ENCODE results near the gene CORO2A.

Gene CORO2A

DNA sequence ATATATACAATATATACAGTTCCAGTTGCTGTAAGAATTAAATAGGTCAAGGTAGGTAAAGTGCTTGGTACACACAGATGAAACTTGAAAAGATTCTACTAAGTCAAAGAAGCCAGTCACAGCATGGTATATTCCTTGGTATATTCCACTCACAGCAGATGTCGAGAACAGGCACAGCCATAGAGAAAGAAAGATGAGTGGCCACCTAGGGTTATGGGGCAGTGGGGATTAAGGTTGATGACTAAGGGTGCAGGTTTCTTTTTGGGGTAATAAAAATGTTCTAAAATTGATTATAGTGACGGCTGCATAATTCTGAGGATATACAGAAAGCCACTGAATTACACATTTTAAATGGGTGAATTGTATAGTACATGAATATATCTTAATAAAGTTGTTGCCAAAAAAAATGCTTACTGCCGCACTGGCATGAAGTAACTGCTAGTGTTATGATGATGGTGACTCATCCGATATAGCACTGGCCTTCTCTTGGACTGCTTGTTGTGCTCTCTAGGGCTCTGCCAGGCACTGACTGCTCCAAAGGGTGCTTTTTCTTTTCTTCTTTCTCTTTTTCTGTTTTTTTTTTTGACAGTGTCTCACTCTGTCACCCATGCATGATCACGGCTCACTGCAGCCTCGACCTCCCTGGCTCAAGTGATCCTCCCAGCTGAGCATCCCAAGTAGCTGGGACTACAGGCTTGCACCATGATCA is 39.5 kb upstream of the CORO2A start:
- Histone ChIP-seq H2AK5ac (ENCODE audit: low read depth, low read length) (no peak overlapping the region), H3K9ac (ENCODE audit: low read depth, low read length, poor library complexity) (no peak overlapping the region), H4K91ac (ENCODE audit: low read depth, low read length, poor library complexity) (no peak overlapping the region), H3K4ac (ENCODE audit: low read length) (no peak overlapping the region), H2BK5ac (ENCODE audit: low read length) (no peak overlapping the region), H3K27me3 (ENCODE audit: control insufficient read depth in 3 of 3, insufficient read depth in 3 of 3, low read depth in 1 of 3, low read length in 3 of 3) (no peaks in the 10 kb centered on the region), H3K27ac (replicated peaks; ENCODE audit: low read length) (no peak overlapping the region), H2BK15ac (ENCODE audit: low read length) (no peak overlapping the region), H3K79me1 (ENCODE audit: low read depth, low read length) (no peaks in the 10 kb centered on the region), H3K36me3 (replicated peaks in 1 of 2; ENCODE audit: control insufficient read depth in 2 of 2, insufficient read depth in 2 of 2, low read length in 2 of 2) (no peaks in the 10 kb centered on the region), H2AFZ (ENCODE audit: low read length) (no peak overlapping the region), H3K14ac (ENCODE audit: low read length) (no peak overlapping the region), H3K23ac (ENCODE audit: low read depth, low read length, poor library complexity) (no peak overlapping the region), H3K4me2 (ENCODE audit: insufficient read depth, low read length, poor library complexity, severe bottlenecking) (no peak overlapping the region), H2BK12ac (ENCODE audit: low read length) (no peak overlapping the region), H2BK120ac (ENCODE audit: low read depth, low read length) (no peak overlapping the region), H4K8ac (ENCODE audit: low read depth, low read length) (no peak overlapping the region), H3K18ac (ENCODE audit: low read length) (no peak overlapping the region), H3K4me1 (ENCODE audit: control insufficient read depth in 2 of 2, insufficient read depth in 1 of 2, low read depth in 1 of 2, low read length in 2 of 2) (peaks cover 0 to 2% of the 10 kb centered on the region in 2 donors), H3K4me3 (ENCODE audit: low read length in 2 of 2) (no peak overlapping the region), H3K9me3 (replicated peaks in 1 of 2; ENCODE audit: control insufficient read depth in 2 of 2, insufficient read depth in 1 of 2, low read depth in 1 of 2, low read length in 2 of 2) (peaks cover 0 to 3% of the 10 kb centered on the region in 2 donors)
- WGBS, 2 donors (ENCODE audit: extremely low coverage in 2 of 2, insufficient read length in 2 of 2, insufficient replicate concordance in 1 of 2) = no CpG with 5 or more reads among the region's 6 CpGs
- DNase-seq (ENCODE audit: low spot score) = no peak

DNA sequence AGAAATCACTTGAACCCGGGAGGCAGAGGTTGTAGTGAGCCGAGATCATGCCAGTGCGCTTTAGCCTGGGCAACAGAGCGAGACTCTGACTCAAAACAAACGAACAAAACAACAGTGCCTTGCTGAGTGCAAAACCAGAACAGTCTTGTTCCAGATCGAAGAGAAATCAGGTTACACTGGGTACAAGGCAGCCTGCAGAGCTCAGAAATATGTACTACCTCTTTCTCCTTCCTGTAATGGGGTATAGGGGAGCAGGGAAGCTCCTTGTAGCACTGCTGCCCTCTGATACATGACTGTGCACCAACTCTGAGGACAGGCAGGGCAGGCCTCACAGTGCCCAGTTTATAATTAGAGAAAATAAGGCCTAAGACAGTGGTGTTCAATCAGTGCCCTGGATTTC is 38.4 kb upstream of the CORO2A start:
- Histone ChIP-seq H2BK120ac (ENCODE audit: low read depth, low read length) (no peak overlapping the region), H2AFZ (ENCODE audit: low read length) (no peak overlapping the region), H3K4me3 (ENCODE audit: low read length in 2 of 2) (no peak overlapping the region), H3K14ac (ENCODE audit: low read length) (no peak overlapping the region), H4K91ac (ENCODE audit: low read depth, low read length, poor library complexity) (no peak overlapping the region), H3K4ac (ENCODE audit: low read length) (no peak overlapping the region), H3K4me1 (ENCODE audit: control insufficient read depth in 2 of 2, insufficient read depth in 1 of 2, low read depth in 1 of 2, low read length in 2 of 2) (peaks cover 0 to 2% of the 10 kb centered on the region in 2 donors), H2AK5ac (ENCODE audit: low read depth, low read length) (no peak overlapping the region), H4K8ac (ENCODE audit: low read depth, low read length) (no peak overlapping the region), H3K4me2 (ENCODE audit: insufficient read depth, low read length, poor library complexity, severe bottlenecking) (no peak overlapping the region), H3K79me1 (ENCODE audit: low read depth, low read length) (no peaks in the 10 kb centered on the region), H2BK15ac (ENCODE audit: low read length) (no peak overlapping the region), H2BK12ac (ENCODE audit: low read length) (peak overlapping the region; percentile 50), H3K27me3 (ENCODE audit: control insufficient read depth in 3 of 3, insufficient read depth in 3 of 3, low read depth in 1 of 3, low read length in 3 of 3) (no peaks in the 10 kb centered on the region), H3K36me3 (replicated peaks in 1 of 2; ENCODE audit: control insufficient read depth in 2 of 2, insufficient read depth in 2 of 2, low read length in 2 of 2) (no peaks in the 10 kb centered on the region), H2BK5ac (ENCODE audit: low read length) (no peak overlapping the region), H3K23ac (ENCODE audit: low read depth, low read length, poor library complexity) (no peak overlapping the region), H3K18ac (ENCODE audit: low read length) (no peak overlapping the region), H3K9ac (ENCODE audit: low read depth, low read length, poor library complexity) (no peak overlapping the region), H3K9me3 (replicated peaks in 1 of 2; ENCODE audit: control insufficient read depth in 2 of 2, insufficient read depth in 1 of 2, low read depth in 1 of 2, low read length in 2 of 2) (peaks cover 0 to 3% of the 10 kb centered on the region in 2 donors), H3K27ac (replicated peaks; ENCODE audit: low read length) (no peak overlapping the region)
- no CpG with 5 or more reads among the region's 6 CpGs for WGBS, 2 donors (ENCODE audit: extremely low coverage in 2 of 2, insufficient read length in 2 of 2, insufficient replicate concordance in 1 of 2)
- DNase-seq (ENCODE audit: low spot score) = no peak

GRCh38 chr9:98230304-98230703 is 37.9 kb upstream of the CORO2A start:
- no peaks in the 10 kb centered on the region for H3K79me1 ChIP-seq (ENCODE audit: low read depth, low read length)
- H4K91ac ChIP-seq (ENCODE audit: low read depth, low read length, poor library complexity) = no peak overlapping the region
- H2AK5ac ChIP-seq (ENCODE audit: low read depth, low read length) = no peak overlapping the region
- no peak overlapping the region for H3K14ac ChIP-seq (ENCODE audit: low read length)
- DNase-seq (ENCODE audit: low spot score) = no peak
- WGBS, 2 donors (ENCODE audit: extremely low coverage in 2 of 2, insufficient read length in 2 of 2, insufficient replicate concordance in 1 of 2) = no CpG with 5 or more reads among the region's 6 CpGs
- peaks cover 0 to 3% of the 10 kb centered on the region in 2 donors for H3K9me3 ChIP-seq (replicated peaks in 1 of 2; ENCODE audit: control insufficient read depth in 2 of 2, insufficient read depth in 1 of 2, low read depth in 1 of 2, low read length in 2 of 2)
- H2AFZ ChIP-seq (ENCODE audit: low read length) = no peak overlapping the region
- no peak overlapping the region for H3K23ac ChIP-seq (ENCODE audit: low read depth, low read length, poor library complexity)
- H3K18ac ChIP-seq (ENCODE audit: low read length) = no peak overlapping the region
- H3K27me3 ChIP-seq (ENCODE audit: control insufficient read depth in 3 of 3, insufficient read depth in 3 of 3, low read depth in 1 of 3, low read length in 3 of 3) = no peaks in the 10 kb centered on the region
- no peak overlapping the region for H2BK15ac ChIP-seq (ENCODE audit: low read length)
- no peak overlapping the region for H3K27ac ChIP-seq (replicated peaks; ENCODE audit: low read length)
- H2BK5ac ChIP-seq (ENCODE audit: low read length) = no peak overlapping the region
- H3K4me3 ChIP-seq (ENCODE audit: low read length in 2 of 2) = no peak overlapping the region
- H3K36me3 ChIP-seq (replicated peaks in 1 of 2; ENCODE audit: control insufficient read depth in 2 of 2, insufficient read depth in 2 of 2, low read length in 2 of 2) = no peaks in the 10 kb centered on the region
- H3K9ac ChIP-seq (ENCODE audit: low read depth, low read length, poor library complexity) = no peak overlapping the region
- H3K4me2 ChIP-seq (ENCODE audit: insufficient read depth, low read length, poor library complexity, severe bottlenecking) = no peak overlapping the region
- H2BK12ac ChIP-seq (ENCODE audit: low read length) = no peak overlapping the region
- no peak overlapping the region for H4K8ac ChIP-seq (ENCODE audit: low read depth, low read length)
- no peak overlapping the region for H3K4ac ChIP-seq (ENCODE audit: low read length)
- H3K4me1 ChIP-seq (ENCODE audit: control insufficient read depth in 2 of 2, insufficient read depth in 1 of 2, low read depth in 1 of 2, low read length in 2 of 2) = peaks cover 0 to 2% of the 10 kb centered on the region in 2 donors
- no peak overlapping the region for H2BK120ac ChIP-seq (ENCODE audit: low read depth, low read length)

DNA sequence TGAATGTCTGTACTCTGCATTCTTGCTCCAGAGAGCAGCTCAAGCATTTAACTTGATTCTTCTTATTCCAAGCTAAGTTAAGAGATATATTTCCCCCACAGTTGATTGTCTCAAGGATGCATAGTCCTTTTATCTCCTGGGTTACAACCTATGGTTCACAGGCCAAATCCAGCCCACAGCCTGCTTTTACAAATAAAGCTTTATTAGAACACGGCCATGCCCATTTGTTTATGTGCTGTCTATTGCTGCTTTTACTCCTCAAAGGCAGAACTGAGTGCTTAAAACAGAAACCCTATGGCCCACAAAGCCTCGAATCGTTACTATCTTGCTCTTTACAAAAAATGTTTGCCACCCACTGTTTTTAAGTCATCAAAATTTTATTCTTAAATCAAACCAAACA is 37.2 kb upstream of the CORO2A start:
- Histone ChIP-seq H3K79me1 (ENCODE audit: low read depth, low read length) (no peaks in the 10 kb centered on the region), H2BK12ac (ENCODE audit: low read length) (no peak overlapping the region), H3K9me3 (replicated peaks in 1 of 2; ENCODE audit: control insufficient read depth in 2 of 2, insufficient read depth in 1 of 2, low read depth in 1 of 2, low read length in 2 of 2) (peaks cover 0 to 3% of the 10 kb centered on the region in 2 donors), H2BK120ac (ENCODE audit: low read depth, low read length) (no peak overlapping the region), H3K23ac (ENCODE audit: low read depth, low read length, poor library complexity) (no peak overlapping the region), H2AK5ac (ENCODE audit: low read depth, low read length) (no peak overlapping the region), H3K27me3 (ENCODE audit: control insufficient read depth in 3 of 3, insufficient read depth in 3 of 3, low read depth in 1 of 3, low read length in 3 of 3) (no peaks in the 10 kb centered on the region), H3K4me3 (ENCODE audit: low read length in 2 of 2) (no peak overlapping the region), H3K9ac (ENCODE audit: low read depth, low read length, poor library complexity) (no peak overlapping the region), H3K14ac (ENCODE audit: low read length) (no peak overlapping the region), H2BK5ac (ENCODE audit: low read length) (no peak overlapping the region), H3K27ac (replicated peaks; ENCODE audit: low read length) (no peak overlapping the region), H3K4me1 (ENCODE audit: control insufficient read depth in 2 of 2, insufficient read depth in 1 of 2, low read depth in 1 of 2, low read length in 2 of 2) (peaks cover 0 to 3% of the 10 kb centered on the region in 2 donors), H3K4ac (ENCODE audit: low read length) (no peak overlapping the region), H4K91ac (ENCODE audit: low read depth, low read length, poor library complexity) (no peak overlapping the region), H2AFZ (ENCODE audit: low read length) (no peak overlapping the region), H3K36me3 (replicated peaks in 1 of 2; ENCODE audit: control insufficient read depth in 2 of 2, insufficient read depth in 2 of 2, low read length in 2 of 2) (no peaks in the 10 kb centered on the region), H2BK15ac (ENCODE audit: low read length) (no peak overlapping the region), H4K8ac (ENCODE audit: low read depth, low read length) (no peak overlapping the region), H3K18ac (ENCODE audit: low read length) (no peak overlapping the region), H3K4me2 (ENCODE audit: insufficient read depth, low read length, poor library complexity, severe bottlenecking) (no peak overlapping the region)
- no peak for DNase-seq (ENCODE audit: low spot score)
- WGBS, 2 donors (ENCODE audit: extremely low coverage in 2 of 2, insufficient read length in 2 of 2, insufficient replicate concordance in 1 of 2) = no CpG with 5 or more reads among the region's 3 CpGs
